ENCODE data around the gene BABAM2.

GRCh38 chr2:27959496-27959895 lies 69.0 kb downstream of the BABAM2 start:
- no peak for TF ChIP-seq CTCF (IDR thresholded peaks at IDR 0.05; ENCODE audit: poor library complexity)
- TF ChIP-seq EZH2 (IDR thresholded peaks at IDR 0.05; ENCODE audit: borderline replicate concordance) = no peak

Data from hepatocyte (in vitro differentiated cells).